Brain microvascular endothelial cell (primary cell): ENCODE results near the gene CCDC9B.
A peak's percentile ranks its signal among the peaks of the same experiment; 100 is the strongest.

Experiments
- DNase-seq: peaks from one replicate; pipeline ENCODE4 v3.0.0-alpha.2; 2020
- H3K27ac ChIP-seq: fragments of 250-450 bp; sonication (Bioruptor Pico); 2 replicates; pipeline ENCODE4 v1.5.1; 2020; ENCODE audit warnings: mild to moderate bottlenecking, moderate library complexity
- H3K27me3 ChIP-seq: fragments of 250-450 bp; sonication (Bioruptor Pico); replicated peaks from 2 replicates; pipeline ENCODE4 v1.5.1; 2020; ENCODE audit warnings: mild to moderate bottlenecking
- H3K36me3 ChIP-seq: fragments of 250-450 bp; sonication (Bioruptor Pico); replicated peaks from 2 replicates; pipeline ENCODE4 v1.5.1; 2020; ENCODE audit warnings: mild to moderate bottlenecking
- H3K4me3 ChIP-seq: 2 replicates; pipeline ENCODE4 v1.5.1; 2011; ENCODE audit warnings: low read depth, mild to moderate bottlenecking, control low read depth, low read length, moderate library complexity
- CTCF ChIP-seq: IDR thresholded peaks from 2 replicates; pipeline ENCODE4 v1.5.1; 2011; ENCODE audit warnings: low read depth, mild to moderate bottlenecking, moderate library complexity, low read length, control low read depth, inconsistent platforms; ENCODE audit errors: missing control alignments
- in situ Hi-C: cut with HindIII; loops from 2 replicates; pipeline ENCODE4 v1.10.0; 2017; ENCODE audit warnings: low sequenced_read_pairs, low pct_ligation_motif_present

The CCDC9B gene

GRCh38 chr15:40335938-40336743, 4.6 kb downstream of the CCDC9B start:
- Histone ChIP-seq H3K4me3 (no peak overlapping the region), H3K36me3 (peaks cover 26% of the 10 kb centered on the region), H3K27ac (no peak overlapping the region), H3K27me3 (no peaks in the 10 kb centered on the region)
- in situ Hi-C loops: no loop called here
- no peak for TF ChIP-seq CTCF
- no peak for DNase-seq

GRCh38 chr15:40334941-40335795, 5.6 kb downstream of the CCDC9B start:
- in situ Hi-C loops: no loop called here

GRCh38 chr15:40334541-40334940, 6.2 kb downstream of the CCDC9B start:
- no peak overlapping the region for H3K4me3 ChIP-seq
- TF ChIP-seq CTCF: no peak
- peak overlapping the region; percentile 71 for H3K27ac ChIP-seq
- peaks cover 26% of the 10 kb centered on the region for H3K36me3 ChIP-seq
- DNase-seq: no peak
- in situ Hi-C loops: no loop called here
- H3K27me3 ChIP-seq: no peaks in the 10 kb centered on the region

More at GRCh38 chr15:40334941-40335795, 5.6 kb downstream of the CCDC9B start:
- DNase-seq: no peak
- Histone ChIP-seq H3K36me3 (peaks cover 26% of the 10 kb centered on the region), H3K27ac (peak overlapping the region; percentile 71), H3K27me3 (no peaks in the 10 kb centered on the region), H3K4me3 (no peak overlapping the region)
- no peak for TF ChIP-seq CTCF

GRCh38 chr15:40333922-40334492, 6.7 kb downstream of the CCDC9B start:
- Histone ChIP-seq H3K36me3 (peaks cover 26% of the 10 kb centered on the region), H3K27me3 (no peaks in the 10 kb centered on the region), H3K27ac (peak overlapping the region; percentile 71), H3K4me3 (no peak overlapping the region)
- peak; percentile 84 for DNase-seq
- in situ Hi-C loops: no loop called here
- peak; percentile 10 for TF ChIP-seq CTCF

- no peak for DNase-seq
- H3K27ac ChIP-seq: no peak overlapping the region
- no peak overlapping the region for H3K4me3 ChIP-seq
- no peak for TF ChIP-seq CTCF
- in situ Hi-C loops: no loop called here
- peaks cover 22% of the 10 kb centered on the region for H3K36me3 ChIP-seq
- H3K27me3 ChIP-seq: no peaks in the 10 kb centered on the region
Observed at GRCh38 chr15:40332113-40332781, 8.5 kb downstream of the CCDC9B start.
